ENCODE data around the gene REG3G.

DNA sequence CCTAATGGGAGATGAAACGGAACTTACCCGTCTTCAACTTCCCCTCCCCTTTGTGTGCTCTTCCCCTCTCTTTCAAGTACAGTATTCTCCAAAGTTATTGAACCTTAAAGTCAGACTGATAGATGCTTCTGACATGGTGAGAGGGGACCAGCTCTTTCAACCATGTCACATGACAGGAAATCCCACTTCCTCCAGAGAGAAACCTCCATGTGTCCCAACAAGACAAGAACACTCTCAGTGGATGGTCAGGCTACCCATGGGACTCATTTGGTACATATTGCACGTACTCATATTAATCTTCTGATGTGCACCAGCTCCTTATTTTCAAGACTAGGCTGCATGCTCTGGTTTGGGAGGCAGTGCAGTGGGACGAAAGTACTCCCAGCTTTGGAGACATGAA lies 44.6 kb upstream of the REG3G start:
- TF ChIP-seq CTCF (conservative IDR thresholded peaks at IDR 0.05; ENCODE audit: low read depth, low read length): no peak
- TF ChIP-seq FOS (IDR thresholded peaks at IDR 0.05; ENCODE audit: low read depth, low read length): no peak
- TF ChIP-seq, protein P1, sequence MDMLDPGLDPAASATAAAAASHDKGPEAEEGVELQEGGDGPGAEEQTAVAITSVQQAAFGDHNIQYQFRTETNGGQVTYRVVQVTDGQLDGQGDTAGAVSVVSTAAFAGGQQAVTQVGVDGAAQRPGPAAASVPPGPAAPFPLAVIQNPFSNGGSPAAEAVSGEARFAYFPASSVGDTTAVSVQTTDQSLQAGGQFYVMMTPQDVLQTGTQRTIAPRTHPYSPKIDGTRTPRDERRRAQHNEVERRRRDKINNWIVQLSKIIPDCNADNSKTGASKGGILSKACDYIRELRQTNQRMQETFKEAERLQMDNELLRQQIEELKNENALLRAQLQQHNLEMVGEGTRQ (IDR thresholded peaks at IDR 0.05; ENCODE audit: low read depth, low read length): no peak
- TF ChIP-seq POLR2A (IDR thresholded peaks at IDR 0.05; ENCODE audit: low read depth, low read length): no peak
- no peak for TF ChIP-seq BHLHE40 (IDR thresholded peaks at IDR 0.05; ENCODE audit: low read depth, low read length)
- no peak for TF ChIP-seq ELK1 (IDR thresholded peaks at IDR 0.05; ENCODE audit: borderline replicate concordance, low read depth, low read length)
- TF ChIP-seq RCOR1 (IDR thresholded peaks at IDR 0.05; ENCODE audit: insufficient replicate concordance, low read length): no peak
- TF ChIP-seq RAD21 (IDR thresholded peaks at IDR 0.05; ENCODE audit: low read length): no peak
- no peak for TF ChIP-seq MAFK (IDR thresholded peaks at IDR 0.05; ENCODE audit: low read depth, low read length)
- no peak for TF ChIP-seq RFX5 (IDR thresholded peaks at IDR 0.05; ENCODE audit: low read depth, low read length)
- no peak for TF ChIP-seq SMC3 (IDR thresholded peaks at IDR 0.05; ENCODE audit: low read depth, low read length)
- no peak for TF ChIP-seq MXI1 (IDR thresholded peaks at IDR 0.05; ENCODE audit: borderline replicate concordance, low read depth, low read length)

All from IMR-90 (cell line).